HG03045 (cell line): ENCODE measurements around the gene JADE2.
A peak's percentile ranks its signal among the peaks of the same experiment; 100 is the strongest.
"Not testable (repeated sequence)": the region's sequence is repeated elsewhere in the genome, so short reads cannot be mapped to it uniquely, and the experiment has no call there.

ENCODE experiments used
- ATAC-seq: cut with Tn5 transposase; IDR thresholded peaks from one replicate; pipeline ENCODE4 v1.9.1; 2021; ENCODE audit warnings: mild to moderate bottlenecking, moderate library complexity; ENCODE audit not compliant: unreplicated experiment

Gene JADE2

DNA sequence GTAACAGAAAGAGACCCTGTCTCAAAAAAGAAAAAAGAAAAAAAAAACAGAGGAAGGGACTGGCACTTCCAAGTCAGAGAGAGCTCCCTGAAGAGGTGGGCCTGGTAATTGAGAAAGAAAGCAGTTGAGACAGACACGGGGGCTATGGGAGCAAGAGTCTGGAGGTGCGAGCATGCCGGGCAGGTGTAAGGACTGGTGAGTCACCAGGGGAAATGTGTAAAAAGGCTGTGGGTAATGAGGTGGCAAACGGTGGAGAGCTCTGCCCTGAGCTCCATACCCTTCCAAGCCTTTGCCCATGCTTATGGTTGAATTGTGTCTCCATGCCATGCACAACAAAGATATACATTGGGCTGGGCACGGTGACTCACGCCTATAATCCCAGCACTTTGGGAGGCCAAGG is 18.0 kb upstream of the JADE2 start:
- ATAC-seq = no peak

DNA sequence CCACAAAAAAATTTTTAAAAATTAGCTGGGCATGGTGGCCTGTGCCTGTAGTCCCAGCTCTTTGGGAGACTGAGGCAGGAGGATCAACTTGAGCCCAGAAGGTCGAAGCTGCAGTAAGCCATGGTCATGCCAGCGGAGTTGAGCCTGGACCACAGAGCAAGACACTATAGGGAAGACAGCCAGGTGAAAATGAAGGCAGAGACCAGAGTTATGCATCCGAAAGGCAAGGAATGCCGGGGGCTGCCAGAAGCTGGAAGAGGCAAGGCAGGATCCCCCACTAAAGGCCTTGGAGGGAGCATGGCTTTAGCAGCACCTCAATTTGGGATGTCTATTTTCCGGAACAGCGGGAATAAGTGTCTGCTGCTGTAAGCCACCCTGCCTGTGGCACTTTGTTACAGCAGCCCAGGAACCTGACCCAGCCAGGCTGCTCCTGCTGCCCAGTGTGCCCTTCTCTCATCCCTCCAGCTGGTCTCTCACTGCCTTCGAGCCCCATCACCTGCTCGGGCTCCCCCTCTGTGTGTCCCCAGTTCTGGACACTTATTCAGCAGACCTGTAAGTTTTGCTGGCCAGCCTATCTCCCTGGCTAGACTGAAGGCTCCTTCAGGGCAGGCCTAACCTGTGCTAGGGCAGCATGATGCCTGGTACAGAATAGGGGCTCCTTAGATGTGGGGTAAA is 16.8 kb upstream of the JADE2 start:
- ATAC-seq = no peak

DNA sequence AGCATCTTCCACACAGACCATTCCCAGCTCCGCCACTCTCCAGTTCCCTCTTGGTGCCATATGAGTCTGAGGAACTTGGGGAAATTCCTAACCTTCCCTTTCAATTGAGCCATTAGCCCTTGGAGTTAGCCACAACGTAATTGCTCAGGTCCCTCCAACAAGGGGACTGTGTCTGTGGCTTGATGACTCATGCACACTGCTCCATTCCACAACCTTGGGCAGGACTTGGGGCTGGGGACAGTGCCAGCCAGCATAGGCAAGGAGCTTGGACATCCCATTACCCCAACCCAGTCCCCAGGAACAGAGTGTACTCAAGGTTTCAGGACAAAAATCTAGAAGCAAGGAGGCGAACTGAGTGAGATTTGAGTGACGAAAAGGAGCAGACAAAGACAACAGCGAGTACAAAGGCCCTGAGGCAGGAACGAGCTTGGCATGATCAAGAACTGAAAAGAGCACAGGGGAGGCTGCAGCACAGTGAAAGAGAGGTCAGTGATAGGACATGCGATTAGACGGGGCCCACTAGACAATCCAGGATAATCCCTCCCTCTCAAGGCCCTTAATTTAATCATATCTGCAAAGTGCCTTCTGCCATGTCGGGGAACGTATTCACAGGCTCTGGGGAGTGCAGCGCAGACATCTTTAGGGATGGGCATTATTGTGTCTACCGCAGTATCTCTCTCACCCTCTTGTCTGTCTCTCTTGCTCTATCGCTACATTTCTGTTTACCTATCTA is 16.0 kb upstream of the JADE2 start:
- ATAC-seq = no peak

DNA sequence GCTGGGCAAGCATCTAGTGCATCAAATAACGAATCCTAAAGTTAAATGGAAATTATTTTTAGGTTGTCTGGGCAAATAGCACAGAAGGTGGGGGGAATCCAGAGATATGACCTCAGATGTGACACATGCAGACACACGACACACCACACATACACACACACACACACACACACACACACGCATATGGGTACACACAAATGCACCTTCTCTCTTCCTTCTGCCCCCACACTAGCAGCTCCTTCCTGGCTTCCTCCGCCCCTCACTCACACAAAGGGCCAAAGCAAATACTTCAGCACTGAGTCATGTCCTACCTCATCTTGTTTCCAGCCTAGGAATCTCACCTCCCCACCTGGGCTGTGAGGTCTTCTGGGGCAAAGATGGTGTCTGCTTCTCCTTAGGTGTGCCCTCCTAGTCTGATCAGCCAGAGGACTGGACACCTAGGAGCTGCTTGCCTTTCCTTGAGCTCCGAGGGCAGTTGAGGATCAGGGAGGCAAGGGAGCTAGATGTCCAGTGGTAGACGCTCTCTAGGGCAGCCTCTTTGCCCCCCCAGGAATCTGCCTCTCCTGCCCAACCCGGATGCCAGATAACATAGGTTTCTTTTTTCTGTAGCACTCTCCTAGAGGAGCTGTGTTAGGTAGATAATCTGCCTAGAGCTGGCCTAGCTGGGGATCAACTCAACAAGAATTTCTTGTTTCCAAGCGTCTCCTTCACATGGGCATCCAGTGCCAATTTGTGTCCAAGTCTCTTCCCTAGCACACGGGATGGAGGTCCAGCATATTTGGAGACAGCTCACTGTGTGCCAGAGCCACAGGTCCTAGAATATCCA is 14.3 kb upstream of the JADE2 start:
- no peak for ATAC-seq

DNA sequence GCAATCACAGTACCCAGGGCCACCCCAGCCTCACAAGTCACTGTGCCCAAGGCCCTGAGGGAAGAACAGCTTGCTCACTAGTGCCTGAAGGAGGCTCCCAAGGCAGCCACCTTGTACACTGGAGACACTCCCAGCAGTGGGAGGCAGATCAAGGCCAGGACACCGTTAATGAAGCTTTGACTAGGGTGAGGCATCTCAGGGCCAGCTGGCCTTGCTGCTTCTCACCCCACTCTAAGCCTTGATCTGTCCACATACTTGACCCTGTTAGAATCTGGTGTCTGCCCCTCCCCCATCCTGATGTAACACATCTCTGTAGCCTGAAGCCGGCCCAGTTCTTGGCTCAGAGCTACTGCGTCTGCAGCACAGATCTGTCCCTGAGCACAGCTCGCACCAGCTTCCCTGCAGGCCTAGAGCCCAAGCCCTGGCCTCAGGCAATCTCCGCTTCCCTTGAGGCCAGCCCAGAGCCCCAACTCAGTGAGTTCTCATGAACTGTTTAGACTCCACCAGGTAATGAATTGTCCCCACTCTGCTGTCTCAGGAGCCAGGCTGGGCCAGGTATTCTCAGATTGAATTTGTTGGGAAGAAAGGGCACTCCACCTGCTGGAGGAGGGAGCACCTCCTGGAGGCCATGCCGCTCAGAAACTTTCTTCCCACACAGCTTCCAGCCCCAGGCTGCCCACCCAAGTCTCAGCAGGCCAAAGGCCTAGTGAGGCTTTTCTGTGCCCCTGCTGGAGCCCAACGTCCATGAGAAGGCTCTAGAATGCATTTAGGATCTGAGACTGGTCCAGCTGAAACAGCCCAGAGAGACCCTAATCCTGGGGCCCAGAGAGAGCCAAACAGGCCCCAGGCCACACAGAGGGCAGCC is 13.4 kb upstream of the JADE2 start:
- ATAC-seq = no peak

DNA sequence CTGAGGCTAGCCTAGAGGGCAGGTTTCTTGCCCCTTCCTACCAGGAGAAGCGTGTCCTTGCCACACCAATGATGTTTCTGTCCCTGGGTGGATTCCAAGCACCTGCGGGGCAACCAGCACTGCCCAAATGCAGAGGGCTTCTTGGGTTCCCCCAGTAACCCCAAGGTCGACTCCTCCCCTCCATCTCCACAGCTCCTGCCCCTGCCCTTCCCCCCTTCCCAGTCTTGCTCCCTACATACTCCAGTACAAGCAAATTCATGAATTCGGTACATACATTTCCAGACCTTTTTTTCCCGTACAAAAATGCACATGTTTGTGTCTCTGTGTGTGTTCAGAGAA is 12.8 kb upstream of the JADE2 start:
- no peak for ATAC-seq

DNA sequence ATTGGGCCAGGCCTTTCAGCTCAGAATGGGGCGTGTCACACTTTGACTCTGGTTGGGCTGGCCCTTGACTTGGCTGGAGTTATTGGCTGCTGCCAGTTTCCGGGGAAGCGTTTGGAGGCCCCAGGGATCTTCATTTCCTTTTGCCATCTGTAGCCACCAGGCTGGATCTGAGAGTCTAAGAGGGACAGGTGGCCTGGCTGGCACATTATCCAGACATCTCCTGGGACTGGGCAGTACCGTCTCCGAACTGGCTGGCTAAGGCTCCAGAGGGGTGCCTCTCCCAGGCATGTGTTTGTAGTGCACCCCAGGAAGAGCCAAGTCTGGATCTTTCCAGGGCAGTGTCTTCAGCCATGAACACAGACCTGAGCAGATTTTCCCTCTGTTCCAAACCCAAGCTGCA is 9.7 kb upstream of the JADE2 start:
- no peak for ATAC-seq

DNA sequence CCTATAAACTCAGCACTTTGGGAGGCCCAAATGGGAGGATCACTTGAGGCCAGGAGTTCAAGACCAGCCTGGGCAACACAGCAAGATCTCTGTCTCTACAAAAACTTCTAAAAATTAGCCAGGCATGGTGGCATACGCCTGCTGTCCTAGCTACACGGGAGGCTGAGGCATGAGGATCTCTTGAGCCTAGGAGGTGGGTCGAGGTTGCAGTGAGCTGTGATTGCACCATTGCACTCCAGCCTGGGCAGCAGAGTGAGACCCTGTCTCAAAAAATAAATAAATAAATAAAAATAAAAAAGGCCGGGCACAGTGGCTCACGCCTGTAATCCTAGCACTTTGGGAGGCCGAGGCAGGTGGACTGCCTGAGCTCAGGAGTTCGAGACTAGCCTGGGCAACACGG is 8.5 kb upstream of the JADE2 start:
- not testable (repeated sequence) for ATAC-seq

DNA sequence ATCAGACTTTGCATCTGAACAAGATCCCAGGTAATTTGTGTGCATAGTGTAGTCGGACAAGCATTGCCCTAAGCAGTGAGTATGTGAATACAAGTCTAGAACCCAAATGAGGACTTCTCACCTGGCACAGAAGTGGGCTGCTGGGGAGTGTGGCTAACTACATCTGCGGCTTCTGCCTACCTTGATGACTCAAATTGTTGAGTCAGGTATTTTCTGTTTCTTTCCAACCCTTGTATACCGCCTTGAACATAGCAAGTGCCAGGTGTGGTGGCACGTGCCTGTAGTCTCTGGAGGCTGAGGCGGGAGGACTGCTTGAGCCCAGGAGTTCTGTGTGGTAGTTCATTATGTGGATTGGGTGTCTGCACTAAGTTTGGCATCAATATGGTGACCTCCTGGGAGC is 7.9 kb upstream of the JADE2 start:
- ATAC-seq = no peak

DNA sequence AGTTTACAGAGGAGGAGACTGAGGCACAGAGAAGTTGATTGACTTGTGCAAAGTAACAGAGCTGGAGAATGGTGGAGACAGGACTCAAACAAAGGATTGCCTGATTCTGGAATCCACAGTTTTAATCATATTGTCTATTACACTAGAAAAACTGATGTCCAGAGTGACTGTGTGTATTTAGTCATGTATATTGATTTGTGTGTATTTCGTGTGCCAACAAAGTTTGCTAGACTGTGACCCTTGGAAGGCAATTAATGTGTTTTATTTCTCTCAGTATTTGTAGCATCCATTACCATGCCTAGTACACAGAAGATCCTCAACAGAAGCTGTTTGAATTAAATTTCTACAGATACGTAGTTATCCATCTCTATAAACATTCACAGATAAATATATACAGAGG is 5.5 kb upstream of the JADE2 start:
- ATAC-seq = no peak

DNA sequence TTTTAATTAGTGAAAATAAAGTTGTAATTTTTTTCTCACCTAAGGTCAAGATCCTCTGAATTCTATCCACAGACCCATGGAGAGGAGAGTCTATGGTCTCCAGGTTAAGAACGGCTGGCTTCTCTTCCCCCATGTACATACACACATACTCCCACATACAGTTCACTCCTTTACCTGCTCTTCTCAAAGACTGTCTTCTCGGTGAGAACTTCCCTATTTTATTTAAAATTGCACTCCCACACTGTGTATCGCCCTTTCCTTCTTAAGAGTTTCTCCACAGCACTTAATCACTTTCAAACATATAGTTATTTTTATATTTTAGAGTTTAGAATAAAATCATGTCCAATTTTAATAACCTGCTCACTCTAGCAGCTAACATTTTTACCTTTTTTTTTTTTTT is 3.6 kb upstream of the JADE2 start:
- ATAC-seq = no peak

DNA sequence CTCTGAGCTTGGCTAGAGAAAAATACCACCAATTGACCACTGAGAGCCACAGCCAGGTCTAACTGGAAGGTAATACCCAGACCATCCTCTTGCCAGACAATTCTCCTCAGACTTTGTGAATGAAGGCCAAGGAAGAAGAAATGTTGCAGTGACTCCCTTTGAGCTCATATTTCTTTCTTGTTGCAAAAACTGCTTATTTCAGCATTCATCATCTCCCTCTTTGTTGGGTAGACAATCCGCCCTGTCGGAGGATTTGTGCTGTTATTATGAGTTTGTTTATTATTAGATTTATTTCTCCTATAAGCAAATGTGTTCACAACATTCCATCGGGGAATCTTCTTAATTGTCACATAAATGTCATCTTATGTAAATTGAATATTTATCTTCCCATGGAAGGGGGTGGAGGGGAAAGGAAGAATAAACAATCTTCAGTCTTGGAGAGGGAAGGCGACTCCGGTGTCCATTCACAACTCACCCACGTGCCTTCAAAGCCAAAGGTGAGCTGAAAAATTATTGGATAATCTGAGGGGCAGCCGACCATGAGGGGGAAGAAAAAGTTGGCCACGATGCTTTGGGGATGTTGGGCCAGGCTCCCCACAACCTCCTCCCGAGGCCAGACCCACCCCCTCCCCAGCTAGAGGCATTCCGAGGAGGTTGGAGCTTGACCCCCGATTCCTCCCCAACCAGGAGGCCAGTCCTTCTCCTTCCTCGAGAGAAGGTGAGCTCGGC is 1.8 kb upstream of the JADE2 start:
- no peak for ATAC-seq

DNA sequence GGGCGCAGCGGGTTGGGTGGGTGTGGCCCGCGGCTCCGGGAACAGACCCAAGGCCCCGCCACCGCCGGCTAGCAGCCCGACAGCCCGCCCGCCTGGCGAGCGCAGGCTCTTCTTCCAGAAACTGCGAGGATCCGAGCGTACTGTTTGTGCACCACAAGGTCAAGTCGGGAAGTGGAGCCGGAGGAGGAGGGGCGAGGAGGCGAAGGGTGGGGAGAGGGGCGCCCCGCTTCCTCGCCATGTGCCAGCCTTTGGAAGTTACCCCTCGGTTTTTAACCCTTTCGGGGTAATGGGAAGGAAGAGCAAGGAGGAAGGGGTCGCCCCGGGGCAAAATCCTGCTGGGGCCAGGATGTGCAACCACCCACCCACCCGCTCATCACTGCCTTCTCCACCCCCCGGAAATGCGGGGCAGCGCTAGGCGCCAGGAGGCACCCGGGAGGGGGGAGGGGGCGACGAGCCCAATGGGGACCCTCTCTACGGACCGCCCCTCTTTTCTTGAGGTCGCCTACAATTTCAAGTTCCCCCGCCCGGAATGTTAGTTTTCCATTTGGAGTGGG is 1.1 kb upstream of the JADE2 start:
- no peak for ATAC-seq

DNA sequence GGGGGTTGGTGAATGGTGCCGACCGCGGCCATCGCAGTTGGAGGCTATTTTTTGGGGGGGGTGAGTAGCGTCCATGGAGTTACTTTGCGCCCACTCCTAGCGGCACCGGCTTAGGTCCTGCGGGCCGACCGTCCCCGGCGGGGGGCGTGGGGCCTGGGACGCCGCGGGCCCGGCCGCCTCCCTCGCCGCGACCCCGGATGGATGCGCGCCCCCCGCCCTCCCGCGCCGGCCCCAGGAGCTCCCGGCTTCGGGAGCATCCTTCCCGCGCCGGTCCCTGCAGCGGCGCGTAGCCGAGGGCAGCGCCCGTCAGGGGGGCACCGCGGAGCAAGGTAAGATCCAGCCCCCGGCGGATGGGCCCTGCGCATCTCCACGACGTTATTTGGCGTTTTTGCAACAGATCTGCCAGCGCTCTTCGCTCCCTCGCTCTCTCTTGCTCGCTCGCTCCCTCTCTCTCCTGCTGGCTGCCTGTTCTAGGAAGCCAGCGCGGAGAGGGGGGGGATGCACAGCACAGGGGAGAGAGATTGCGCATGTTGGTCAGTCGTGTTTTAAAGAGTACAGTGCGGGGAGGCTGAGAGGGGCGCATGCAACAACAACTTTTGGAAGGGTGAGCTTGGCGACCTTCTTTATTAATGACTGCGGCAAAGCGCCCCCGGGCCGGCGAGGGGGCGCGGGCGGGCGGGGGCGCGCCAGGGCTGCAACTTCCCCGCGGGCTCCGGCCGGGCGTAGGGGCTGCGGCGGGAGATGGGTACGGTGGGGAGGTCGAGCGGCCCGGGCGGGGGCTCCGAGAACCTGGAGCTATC is 413 bp downstream of the JADE2 start:
- ATAC-seq = peak; percentile 17

DNA sequence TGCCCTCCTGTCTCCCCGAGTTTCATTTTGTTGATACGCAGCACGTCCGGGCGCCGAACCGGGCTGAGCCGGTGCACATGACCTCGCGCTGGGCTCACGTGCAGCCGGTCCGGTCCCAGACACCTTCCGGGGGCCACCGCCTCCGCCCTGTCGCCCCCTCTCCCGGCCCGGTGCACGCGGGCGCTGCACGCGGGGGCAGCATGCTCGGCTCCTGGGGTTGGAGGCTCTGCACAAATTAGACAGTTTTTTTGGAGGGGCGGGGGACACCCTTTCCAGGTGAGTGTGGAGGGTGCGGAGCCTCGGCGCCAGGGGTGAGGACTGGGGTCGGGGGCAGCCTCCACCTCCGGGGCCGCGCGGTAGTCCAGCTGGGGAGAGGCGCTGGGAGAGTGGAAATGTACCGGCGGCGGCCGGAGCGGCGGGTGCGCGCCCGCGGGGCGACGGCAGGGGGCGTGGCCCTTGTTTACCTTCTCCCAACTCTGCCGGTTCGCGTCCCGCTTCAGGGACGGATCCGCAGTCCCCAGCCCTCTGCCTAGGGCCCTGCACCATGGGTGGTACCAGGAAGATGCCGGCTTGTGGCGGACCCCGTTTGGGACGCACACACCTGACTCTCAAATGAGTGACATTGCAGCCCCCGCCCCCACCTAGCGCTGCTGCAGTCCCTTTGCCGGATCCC is 1.1 kb downstream of the JADE2 start:
- ATAC-seq = peak; percentile 27

DNA sequence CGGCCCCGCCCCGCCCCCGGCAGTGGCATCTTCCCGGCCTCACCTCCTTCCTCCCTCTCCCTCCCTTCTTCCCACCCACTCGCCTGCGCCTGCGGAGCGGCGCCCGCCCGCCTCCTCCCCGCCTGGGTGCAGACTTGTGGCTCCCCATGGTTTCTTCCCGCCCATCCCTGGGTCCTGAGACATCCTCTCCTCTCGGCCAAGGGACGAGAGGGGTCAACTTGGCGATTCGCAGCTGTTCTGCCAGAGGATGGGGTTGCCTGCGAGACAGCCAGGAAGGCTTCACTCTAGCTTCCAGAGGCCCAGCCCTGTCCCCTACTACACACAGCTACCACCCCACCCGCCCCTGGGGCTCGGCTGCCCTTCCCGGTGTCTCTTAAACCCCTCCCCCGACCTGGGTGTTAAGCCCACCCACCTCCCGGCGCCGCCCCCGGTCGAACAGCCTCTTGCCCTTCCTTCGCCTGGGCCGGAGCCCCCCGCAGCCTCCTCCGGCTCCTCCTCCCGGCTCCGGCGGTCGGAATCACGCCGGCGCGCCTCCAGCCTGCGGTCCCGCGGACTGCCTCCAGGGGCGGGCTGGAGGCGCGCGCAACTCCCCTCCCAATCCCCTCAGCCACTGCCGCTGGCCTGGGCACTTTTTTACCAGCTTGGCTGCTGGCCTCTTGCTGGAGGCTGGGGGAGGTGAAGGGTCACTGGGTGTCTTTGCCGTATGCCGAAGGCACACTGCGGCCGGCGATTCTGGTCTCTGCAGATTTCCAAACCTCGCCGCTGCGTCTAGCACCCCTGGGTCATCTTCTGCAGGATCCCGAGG is 1.9 kb downstream of the JADE2 start:
- ATAC-seq = peak; percentile 42

DNA sequence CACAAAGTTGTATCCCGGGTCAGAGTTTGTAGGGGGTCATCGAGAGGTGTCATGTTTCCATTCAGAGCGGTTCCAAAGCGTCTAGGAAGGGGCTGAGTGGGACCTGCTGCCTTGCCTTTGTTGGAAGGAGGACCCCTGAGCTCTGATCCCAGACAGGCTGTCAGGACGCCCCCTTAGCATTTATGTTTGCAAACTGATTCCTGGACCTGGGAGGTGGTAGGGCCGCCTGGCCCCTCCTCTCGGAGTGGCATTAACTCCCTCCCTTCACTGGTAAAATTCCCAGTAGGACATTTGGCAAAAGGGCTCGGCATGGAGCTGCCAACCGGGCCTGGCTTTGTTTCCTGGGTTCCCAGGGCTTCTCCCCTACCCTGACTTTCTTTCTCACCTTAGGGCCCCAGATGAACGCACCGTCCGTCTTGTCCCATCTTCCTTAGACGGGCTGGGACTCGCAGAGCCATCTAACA is 2.5 kb downstream of the JADE2 start:
- no peak for ATAC-seq

DNA sequence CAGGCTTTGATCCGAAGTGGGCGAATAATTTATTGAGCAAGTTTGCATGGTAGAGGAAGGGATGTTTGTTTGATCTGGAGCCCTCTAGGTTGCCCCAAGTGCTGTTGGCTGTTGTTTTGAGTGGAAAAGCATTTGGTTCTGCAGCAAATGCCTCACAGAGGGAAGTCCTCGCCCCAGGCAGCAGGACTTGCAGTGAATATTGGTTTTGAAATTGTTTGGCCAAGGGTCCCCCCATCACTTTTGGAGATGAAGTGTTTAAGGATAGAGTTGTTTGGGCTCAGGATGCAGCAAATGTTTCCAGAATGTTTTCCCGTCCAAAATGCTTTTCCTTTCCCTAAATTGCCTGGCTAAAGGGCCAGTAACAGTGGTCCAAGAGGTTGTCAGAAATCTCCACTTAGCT is 3.1 kb downstream of the JADE2 start:
- no peak for ATAC-seq
